ENCODE data around the gene YEATS2. TPM values are rescaled to one million over a fixed set of nuclear protein-coding genes. Genes with fewer than 3 reads are reported as not detected.

The YEATS2 gene
- polyA plus RNA-seq, 2 of the 4 experiments (the other 2 are of a cell fraction) = 11.2 to 15.3 TPM

DNA sequence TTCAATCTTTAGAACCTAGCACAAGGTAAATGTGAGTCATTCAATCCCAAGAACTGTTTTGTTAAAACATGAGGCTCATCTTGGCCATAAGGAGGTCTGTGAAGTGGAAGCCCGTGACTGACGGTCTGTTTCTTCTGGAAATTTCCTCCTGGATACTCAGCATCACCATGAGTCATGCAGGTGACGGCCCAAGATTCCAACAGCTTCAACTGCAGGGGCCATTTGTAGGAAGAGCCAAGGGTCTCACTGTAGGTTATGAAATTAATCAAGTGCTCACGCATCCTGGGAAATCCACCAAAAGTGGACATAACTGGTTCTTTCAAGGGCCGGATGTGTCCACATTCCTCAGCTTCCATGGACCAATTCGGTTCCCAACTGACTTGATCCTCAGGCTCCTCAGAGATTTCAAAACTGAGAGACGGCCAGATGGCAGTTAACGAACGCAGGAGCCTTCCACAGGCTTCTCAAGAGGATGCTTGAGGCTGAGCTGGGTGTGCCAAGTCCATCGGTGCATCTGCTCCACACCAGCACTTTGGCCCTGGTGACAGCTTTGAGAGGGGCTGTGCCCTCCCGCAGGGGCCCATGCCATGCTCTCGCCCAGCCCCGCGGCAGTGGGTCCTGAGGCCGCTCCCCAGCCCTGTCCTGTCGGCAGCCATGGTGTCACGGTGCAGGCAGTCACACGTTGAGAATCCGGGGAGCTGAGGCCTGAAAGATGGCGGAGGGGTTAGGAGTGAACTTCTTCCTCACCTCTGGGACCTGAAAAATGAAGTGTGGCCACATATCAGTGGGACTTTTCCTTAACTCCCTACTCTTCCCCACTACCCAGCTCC is 119.3 kb downstream of the YEATS2 start:
- ChIA-PET POLR2A (no interaction called here), CTCF (interaction anchor here (0.6 to 1.6 kb wide), 3 partner anchors 14 to 17 kb away, joined by 3 to 5 read pairs (median 3); no protein-coding TSS in a partner anchor)
- FAIRE-seq (no peak), ATAC-seq (peak in 1 of 2 experiments; percentile 6; a peak in 1 of 6 replicates), DNase-seq (ENCODE audit: low read depth in 1 of 2, low spot score in 1 of 2) (no peak)
- no peak overlapping the region for H3K27ac ChIP-seq
- H3K4me3 ChIP-seq = no peak overlapping the region
- TF ChIP-seq HDAC2 (IDR thresholded peaks at IDR 0.05) (no peak), MYC (IDR thresholded peaks at IDR 0.05; ENCODE audit: borderline replicate concordance, low read length) (no peak), HOXA7 (CRISPR knock-in tag; IDR thresholded peaks at IDR 0.05) (no peak), BCL3 (IDR thresholded peaks at IDR 0.05) (no peak), SMC3 (IDR thresholded peaks at IDR 0.05) (no peak), RNF2 (IDR thresholded peaks at IDR 0.05; ENCODE audit: borderline replicate concordance, low read depth) (no peak), CEBPB (IDR thresholded peaks at IDR 0.05) (no peak), KDM5A (IDR thresholded peaks at IDR 0.05) (no peak), MAX (IDR thresholded peaks at IDR 0.05) (no peak)
- TF ChIP-seq, protein P1, sequence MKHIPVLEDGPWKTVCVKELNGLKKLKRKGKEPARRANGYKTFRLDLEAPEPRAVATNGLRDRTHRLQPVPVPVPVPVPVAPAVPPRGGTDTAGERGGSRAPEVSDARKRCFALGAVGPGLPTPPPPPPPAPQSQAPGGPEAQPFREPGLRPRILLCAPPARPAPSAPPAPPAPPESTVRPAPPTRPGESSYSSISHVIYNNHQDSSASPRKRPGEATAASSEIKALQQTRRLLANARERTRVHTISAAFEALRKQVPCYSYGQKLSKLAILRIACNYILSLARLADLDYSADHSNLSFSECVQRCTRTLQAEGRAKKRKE (CRISPR knock-in tag; IDR thresholded peaks at IDR 0.05; ENCODE audit: low read depth) = no peak
- no peak overlapping the region for H3K4me2 ChIP-seq
- H3K9me3 ChIP-seq = no peaks in the 10 kb centered on the region
- H3K4me1 ChIP-seq = no peaks in the 10 kb centered on the region
- 83% methylated on average over 16 of the region's 20 CpGs for WGBS (ENCODE audit: missing lambda C conversion rate)

DNA sequence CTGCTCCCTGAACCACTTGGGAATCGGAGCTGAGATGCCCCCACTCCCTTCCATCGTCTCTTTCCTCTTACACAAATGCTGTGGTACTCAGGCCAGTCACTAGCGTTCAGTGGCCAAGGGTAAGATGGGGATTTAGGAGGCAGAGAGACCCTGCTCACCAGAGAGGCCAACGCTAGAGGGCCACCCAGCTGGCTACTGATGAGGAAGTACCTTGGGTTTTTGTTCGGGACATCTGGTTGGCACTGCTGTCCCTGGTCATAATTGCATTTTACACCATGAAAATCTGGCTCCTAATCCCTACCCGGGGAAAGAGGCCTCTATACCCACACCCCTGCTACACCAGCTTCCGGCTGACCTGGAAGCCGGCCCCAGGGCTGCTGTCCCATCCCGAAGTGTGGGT is 120.0 kb downstream of the YEATS2 start:
- Histone ChIP-seq H3K4me3 (no peak overlapping the region), H3K4me1 (no peaks in the 10 kb centered on the region), H3K4me2 (no peak overlapping the region), H3K27ac (no peak overlapping the region), H3K9me3 (no peaks in the 10 kb centered on the region)
- ChIA-PET POLR2A (no interaction called here), CTCF (interaction anchor here (0.6 to 1.6 kb wide), 3 partner anchors 15 to 17 kb away, joined by 3 to 5 read pairs (median 3); no protein-coding TSS in a partner anchor)
- TF ChIP-seq MAZ (IDR thresholded peaks at IDR 0.05; ENCODE audit: borderline replicate concordance, low read depth, low read length) (no peak), FOSB (CRISPR knock-in tag; IDR thresholded peaks at IDR 0.05) (no peak), REST (IDR thresholded peaks at IDR 0.05) (no peak), TP53 (CRISPR knock-in tag; IDR thresholded peaks at IDR 0.05) (no peak), POLR2AphosphoS2 (conservative IDR thresholded peaks at IDR 0.05; ENCODE audit: low read length) (no peak), EHF (CRISPR knock-in tag; IDR thresholded peaks at IDR 0.05) (no peak), BHLHE40 (IDR thresholded peaks at IDR 0.05; ENCODE audit: low read depth, low read length) (no peak)
- DNase-seq (ENCODE audit: low read depth in 1 of 2, low spot score in 1 of 2) (no peak), ATAC-seq (no peak; a peak in 2 of 6 replicates), FAIRE-seq (no peak)
- WGBS (ENCODE audit: missing lambda C conversion rate) = 91% methylated on average over 6 of the region's 9 CpGs
